SW 1271 (cell line): Measurements from ENCODE around the gene ATF6.
"Not testable (repeated sequence)": the region's sequence is repeated elsewhere in the genome, so short reads cannot be mapped to it uniquely, and the experiment has no call there.

ENCODE experiments used
- DNase-seq, 2 experiments: peaks; one replicate each; lab custom pipeline; 2025; lab: John Stamatoyannopoulos, UW

The ATF6 gene

DNA sequence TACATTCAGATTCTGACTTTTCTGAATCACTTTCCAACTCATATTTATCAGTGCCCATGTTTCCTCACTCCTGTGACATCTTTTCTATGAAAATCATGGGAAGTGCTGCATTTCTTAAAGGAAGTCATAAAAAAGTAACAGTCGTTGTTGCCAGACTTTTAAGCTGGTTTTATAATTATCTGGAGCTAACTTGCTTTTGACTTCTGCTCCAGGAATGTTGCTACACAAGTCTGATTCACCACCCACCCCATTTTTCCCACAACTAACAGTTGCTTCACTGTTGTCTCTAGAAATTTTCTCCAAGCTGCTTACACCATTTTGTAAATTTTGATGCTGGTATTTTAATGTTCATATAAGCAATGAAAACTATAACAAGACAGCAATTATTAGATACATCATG, 32.6 kb upstream of the ATF6 start:
- DNase-seq, result peak in 1 of 2 experiments; percentile 2

DNA sequence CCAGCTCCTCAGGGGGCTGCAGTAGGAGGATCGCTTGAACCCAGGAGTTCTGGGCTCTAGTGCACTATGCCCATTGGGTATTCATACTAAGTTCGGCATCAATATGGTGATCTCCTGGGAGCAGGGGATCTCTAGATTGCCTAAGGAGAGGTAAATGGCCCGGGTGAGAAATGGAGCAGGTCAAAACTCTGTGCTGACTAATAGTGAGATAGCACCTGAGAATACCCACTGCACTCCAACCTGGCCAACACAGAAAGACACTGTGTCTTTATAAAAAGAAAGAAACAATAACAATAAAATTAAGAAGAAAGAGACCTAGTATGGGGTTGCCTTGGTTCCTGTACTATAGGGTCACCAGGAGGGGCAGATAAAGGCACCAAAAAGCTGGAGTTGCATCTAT, 30.3 kb upstream of the ATF6 start:
- no peak for DNase-seq

DNA sequence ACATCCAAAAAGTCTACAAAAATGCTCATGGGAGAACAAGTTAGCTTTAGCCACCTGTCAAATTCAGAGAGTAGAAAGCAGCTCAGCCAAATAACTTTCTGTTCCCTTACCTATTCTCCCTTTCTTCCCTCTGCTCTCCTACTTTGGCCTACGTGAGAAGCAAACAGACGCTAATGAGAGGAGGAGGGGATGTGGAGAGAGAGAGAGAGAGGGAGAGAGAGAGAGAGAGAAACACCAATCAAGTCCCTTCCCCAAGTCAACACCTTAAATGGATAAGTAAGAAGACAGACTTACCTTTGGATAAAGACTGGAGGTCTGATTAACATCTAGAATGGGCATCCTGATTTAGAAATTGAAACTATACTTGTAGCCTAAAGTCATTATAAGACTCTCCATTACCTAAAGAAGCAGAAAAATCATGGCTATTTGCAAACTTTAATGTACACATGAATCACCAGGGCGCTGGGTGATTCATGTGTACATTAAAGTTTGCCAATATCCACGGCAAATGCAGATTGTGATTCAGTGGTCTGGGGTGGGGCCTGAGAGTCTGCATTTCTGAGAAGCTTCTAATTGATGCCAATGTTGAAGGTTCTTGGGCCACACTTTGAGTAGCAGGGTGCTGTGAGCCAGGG, 29.7 kb upstream of the ATF6 start:
- no peak for DNase-seq

DNA sequence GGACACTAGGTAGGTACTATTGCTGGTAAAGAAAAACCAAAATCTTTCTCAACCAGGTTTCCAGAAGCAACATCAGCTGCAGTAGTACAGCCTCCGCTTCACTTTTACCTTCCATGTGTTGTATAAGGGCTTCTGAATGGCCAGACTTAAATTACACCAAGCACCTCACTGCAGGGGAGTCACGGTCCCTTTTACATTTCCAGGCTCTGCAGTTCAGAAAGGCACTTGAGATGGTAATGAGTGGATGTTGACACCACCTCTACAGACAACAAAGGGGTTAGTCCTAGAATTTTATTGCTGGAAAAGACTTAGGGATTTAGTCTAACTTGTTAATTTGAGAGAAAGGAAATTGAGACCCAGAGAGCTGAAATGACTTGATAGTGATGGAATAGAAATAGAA, 28.5 kb upstream of the ATF6 start:
- no peak for DNase-seq

DNA sequence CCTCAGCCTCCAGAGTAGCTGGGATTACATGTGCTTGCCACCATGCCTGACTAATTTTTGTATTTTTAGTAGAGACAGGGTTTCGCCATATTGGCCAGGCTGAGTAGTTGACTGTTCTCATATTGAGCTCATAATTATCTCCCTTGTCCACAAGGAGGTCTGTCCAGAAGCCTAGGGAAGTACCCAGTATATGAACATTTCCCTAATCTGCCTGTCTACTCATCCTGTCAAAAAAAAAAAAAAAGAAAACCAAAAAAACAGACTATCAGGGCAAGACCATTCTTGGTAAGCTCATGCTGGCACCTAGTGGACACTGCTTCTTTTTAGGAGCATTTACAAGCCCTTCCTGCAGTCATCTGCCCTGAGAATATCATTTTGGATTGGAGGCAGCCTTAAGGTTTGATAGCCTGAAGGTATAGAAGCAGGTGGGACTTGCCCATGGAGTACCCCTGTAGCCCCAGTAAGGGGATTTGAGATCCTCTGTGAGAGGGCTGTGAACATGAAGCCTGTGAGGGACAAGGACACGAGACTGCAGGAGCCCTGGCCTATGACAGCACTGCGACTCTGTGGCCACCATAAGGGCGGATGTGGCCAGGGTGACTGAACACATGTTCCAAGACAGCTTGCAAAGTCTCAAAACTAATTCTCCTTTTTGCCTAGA, 27.4 kb upstream of the ATF6 start:
- DNase-seq, result peak; percentile 11 to 51

DNA sequence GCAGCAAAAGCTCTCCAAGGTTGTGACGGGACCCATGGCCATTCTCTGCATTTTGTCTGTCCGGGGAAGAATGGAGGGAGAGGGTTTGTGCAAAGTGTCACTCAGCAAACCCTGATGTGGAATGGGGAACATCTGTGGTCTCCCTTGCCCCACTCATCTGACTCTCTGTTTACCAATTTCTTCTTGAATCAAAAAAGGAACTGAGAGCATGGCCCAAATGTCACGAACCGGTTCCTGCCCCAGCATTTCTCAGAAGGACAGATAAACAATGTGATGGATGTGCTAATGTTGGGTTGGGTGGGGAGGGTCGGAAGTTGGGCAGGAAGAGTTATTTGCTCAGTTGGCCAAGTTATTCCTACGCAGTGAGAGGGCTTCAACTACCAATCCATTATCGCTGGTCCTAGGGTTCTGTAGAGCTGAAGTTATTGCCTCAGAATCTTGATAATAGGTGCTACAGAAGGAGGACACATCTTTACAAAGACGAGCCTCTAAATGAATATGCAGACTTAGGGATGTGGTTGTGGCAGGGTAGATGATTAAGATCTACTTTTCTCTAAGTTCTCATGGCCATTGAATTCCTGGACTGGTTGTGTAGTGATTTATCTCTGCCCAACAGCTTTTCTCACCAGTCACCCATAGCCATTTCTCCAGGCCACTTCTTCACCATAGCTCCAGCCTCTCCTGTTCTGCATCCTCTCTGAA, 26.1 kb upstream of the ATF6 start:
- no peak for DNase-seq

DNA sequence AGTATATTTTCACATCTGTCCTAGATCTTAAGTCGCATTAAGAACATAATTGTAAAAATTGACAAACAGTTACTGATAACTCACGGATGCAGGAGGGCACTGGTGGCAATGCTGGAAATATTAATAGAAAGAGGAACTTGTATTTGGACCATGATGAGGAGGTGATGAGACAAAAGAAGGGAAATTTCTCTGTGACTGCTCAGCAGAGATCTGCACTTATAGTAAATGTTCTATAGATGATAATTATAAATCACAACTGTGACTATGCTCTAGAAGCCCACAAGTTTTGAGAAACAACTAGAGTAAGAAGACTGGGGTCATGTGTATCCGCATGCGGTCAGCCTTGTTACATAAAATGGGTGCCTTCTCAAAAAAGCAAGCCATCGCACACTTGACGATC, 25.2 kb upstream of the ATF6 start:
- DNase-seq, result no peak

DNA sequence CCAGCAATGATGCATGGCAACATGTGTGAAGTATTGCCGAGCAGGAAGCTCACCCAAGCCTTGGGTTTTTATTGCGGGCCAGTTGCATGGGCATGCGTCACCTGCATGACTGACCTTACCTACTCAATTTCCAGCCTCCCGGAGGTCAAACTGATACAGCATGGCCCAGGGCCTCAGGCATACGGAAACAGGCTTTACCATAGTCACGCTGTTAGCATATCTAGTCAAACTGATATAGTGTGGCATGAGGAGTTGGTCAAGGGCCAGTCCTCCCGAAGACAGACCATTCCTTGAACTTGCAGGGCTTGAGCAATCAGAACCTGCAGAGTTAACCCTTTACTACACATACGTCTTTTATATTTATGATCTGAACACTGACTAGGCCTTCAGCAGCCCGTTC, 22.9 kb upstream of the ATF6 start:
- no peak for DNase-seq

DNA sequence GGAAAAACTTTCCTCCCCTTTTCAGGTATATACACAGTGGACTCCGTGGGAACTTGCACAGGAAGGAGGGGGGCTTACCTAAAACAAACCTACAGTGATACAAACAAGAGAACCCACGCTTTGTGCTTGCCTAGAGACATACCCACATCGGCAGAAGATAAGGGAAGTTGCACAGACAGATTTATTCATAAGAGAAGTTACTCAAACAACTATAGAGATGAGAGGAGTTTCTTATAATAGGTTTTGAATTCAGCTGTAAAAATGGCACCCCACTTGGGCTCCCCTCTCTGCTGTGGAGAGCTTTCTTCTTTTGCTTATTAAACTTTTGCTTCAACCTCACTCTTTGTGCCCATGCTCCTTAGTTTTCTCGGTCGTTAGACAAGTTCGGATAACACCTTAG, 18.3 kb upstream of the ATF6 start:
- no peak for DNase-seq

DNA sequence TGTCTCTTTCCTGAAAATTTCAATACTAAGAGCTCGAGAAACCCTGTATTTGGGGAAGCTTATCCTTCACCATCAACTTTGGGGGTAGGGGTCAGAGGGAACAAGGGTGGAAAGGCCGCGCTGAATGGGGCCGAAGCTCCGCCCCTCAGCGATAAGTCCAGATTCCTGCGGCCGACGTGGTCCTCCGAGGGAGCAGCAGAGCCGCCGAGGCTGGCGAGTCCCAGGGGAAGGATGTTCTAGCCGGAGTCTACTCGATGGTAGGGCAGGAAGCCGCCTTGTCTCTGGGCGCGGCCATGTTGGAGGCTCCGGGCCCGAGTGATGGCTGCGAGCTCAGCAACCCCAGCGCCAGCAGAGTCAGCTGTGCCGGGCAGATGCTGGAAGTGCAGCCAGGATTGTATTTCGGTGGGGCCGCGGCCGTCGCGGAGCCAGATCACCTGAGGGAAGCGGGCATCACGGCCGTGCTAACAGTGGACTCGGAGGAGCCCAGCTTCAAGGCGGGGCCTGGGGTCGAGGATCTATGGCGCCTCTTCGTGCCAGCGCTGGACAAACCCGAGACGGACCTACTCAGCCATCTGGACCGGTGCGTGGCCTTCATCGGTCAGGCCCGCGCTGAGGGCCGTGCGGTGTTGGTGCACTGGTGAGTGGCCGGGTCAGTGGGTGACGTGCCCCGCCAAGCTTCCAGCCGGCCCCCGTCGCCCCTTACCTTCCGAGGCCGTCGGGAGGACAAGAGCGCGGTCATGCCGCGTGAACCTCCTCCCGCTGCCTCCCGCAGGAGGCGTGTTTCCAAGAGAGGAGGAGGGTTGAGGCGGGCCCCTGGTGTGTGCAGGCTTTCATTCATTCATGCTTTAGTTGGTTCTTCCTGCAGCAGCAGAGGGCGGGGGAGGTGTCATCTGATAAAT, 16.4 kb upstream of the ATF6 start, which contains the start of gene DUSP12:
Gene DUSP12, plus strand, starts transcription at position 278 of the 899 bp plus-strand sequence. Its CDS starts 16 bp downstream, at position 294.
- peak; percentile 82 to 84 for DNase-seq

DNA sequence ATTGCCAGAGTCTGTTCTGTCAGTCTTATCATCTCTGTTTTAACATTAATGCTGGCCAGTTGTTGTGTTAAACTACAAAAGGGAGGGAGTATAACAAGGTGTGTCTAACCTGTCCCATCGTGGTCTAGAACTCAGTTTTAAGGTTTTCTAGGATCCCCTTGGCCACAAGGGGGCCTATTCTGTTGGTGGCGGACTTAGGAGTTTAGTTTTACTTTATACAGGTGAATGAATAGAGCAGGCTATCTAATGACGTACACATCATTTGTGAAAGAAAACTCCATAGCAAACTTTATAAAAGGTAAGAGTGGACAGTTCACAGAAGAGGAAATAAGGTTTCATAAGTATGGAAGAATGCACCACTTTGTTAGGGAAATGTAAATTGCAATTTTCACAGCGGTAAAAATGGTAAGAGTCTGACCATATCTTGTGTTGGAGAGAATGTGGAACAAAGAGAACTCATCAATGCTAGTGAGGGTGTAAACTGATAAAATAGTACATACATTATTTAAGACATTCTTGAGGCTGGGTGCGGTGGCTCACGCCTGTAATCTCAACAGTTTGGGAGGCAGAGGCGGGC, 2.5 kb upstream of the ATF6 start:
- DNase-seq, result peak in 1 of 2 experiments; percentile 29

DNA sequence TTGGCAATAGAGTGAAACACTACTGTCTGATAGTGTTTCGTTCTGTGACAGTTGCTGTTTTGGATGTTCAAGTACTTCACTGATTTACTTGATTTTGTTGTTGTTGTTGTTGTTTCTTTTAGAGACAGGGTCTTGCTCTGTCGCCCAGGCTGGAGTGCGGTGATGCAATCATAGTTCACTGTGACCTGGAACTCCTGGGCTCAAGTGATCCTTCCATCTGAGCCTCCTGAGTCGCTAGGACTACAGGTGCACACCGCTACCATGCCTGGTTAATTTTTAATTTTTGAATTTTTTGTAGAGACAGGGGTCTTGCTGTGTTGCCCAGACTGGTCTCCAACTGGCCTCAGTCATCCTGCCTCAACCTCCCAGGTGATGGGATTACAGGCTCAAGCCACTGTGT, 2.3 kb downstream of the ATF6 start:
- DNase-seq, result no peak

DNA sequence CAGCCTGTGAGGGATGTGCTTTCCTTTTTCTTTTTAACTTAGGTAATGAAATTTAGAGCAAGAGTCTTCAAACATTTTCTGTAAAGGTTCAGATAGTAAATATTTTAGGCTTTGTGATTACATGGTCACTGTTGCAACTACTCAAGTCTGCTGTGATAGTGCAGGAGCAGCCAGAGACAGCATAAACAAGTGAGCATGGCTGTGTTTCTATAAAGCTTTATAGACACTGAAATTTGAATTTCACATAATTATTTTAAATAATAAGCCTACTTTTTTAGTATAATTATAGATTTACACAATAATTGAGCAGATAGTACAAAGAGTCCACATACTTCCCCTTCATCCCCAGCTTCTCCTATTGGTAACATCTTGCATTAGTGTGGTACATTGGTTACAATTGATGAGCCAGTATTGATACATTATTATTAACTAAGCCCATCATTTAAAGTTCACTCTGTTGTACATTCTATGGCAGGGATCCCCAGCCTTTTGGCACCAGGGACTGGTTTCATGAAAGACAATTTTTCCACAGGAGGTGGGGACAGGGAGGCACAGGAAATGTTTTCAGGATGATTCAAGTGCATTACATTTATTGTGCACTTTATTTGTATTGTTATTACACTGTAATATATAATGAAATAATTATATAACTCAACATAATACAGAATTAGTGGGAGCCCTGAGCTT, 3.0 kb downstream of the ATF6 start:
- DNase-seq, result no peak

DNA sequence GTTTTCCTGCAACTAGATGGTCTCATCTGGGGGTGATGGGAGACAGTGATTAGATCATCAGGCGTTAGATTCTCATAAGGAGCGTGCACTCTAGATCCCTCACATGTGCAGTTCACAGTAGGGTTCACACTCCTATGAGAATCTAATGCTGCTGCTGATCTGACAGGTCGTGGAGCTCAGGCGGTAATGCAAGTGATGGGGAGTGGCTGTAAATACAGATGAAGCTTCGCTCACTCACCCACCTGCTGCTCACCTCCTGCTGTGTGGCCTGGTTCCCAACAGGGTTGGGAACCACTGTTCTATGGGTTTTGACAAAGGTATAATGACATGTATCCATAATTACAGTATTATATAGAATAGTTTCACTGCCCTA, 3.5 kb downstream of the ATF6 start:
- not testable (repeated sequence) for DNase-seq

DNA sequence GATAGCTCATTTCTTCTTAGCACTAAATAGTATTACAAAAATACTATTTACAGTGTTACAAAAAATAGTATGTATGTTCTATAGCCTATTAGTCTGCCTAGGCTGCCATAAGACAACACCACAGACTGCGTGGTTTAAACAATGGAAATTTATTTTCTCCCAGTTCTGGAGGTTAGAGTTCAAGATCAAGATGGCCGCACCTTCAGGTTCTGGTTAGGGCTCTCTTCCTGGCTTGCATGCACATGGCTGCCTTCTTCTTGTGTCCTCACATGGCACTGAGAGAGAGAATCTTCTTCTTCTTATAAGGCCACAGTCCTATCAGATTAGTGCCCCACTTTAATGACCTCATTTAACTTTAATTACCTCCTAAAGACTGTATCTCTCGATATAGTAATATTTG, 4.1 kb downstream of the ATF6 start:
- DNase-seq, result no peak

DNA sequence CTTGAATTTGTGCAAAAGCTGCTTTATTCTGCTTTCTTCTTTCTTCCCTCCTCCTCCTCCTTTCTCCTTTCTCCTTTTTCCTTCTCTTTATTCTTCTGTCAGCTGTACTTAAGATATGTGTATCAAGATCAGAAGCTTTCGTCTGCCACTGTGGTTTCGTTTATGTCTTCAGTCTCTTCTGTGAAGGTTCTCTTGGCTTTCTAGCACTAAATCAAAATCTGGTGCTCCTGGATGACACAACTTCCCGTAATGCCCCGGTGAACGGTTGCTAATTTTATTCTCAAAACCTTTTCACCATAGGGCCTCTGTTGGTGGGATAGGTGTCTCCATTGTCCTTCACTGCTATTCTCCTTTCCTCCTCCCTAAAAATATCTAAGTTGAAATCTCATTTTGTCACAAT, 5.0 kb downstream of the ATF6 start:
- no peak for DNase-seq

DNA sequence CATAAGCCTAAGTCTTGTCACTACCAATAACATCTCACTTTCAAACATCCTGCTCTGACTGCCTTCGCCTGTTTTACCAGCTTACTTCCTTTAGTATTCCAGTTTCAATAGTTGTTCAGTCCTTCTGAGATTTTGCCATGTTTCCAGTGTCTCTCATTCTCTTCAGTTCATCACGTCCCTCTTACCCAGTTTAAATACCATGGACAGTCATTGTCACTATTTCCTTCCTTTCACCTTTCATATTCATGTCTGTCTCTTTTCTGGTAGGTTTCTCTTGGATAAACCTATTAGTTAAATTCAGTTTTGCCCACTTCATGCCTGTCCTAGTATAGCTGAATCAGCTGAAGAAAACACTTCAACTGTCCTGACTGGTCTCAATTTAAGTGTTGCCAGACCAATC, 5.9 kb downstream of the ATF6 start:
- DNase-seq, result no peak

DNA sequence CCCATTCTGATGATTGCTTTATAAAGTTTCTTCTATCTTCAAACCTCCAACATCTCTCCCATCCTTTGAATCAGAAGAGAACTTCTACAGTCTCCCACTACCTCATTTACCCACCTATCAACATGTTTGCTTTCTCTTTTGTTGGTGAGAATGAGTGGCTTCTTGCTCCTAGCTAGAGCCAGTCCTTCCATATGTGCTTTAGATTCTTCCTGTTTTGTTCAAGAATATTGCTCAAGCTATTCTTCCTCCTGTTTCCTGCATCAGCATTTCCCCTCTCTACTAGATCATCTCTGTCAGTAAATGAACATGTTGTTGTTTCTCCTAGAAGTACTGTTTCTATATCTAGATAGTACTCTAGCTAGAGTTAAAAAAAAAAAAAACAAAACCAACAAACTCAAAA, 6.3 kb downstream of the ATF6 start:
- DNase-seq, result no peak

DNA sequence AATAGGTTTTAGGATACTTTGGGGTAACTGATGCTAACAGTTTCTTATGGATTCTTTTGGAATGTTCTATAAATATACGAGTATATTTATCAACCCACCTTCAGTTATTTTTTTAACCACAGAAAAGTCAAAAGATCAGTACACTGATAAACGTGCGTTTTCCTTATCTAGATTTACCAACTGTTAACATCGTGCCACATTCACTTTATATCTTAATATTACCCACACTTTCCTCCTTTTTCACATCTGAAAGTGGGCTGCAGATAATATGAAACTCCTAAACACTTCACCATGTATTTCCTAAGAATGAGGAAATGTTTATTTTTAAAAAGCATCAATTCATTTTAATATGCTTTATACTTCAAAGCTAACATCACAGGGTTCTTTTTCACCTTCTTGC, 7.7 kb downstream of the ATF6 start:
- no peak for DNase-seq

DNA sequence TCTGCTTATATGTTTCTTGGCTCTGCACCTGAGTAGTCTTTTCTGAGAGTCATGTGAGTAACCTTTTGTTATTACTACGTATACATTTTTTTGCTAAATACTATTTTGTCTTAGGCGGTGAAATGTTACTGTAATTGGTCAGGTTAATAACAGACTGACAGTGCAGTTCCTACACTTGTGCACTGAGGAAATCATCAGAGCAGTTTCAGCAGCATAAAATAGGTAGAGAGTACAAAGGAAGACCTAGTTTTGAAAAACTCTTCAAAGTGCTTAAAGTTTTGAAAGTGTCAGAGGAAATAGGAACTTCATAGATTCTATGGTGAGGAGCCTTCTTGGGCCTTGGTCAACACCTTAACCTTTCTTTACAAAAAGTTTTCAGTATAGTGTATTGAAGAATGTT, 11.1 kb downstream of the ATF6 start:
- DNase-seq, result no peak

DNA sequence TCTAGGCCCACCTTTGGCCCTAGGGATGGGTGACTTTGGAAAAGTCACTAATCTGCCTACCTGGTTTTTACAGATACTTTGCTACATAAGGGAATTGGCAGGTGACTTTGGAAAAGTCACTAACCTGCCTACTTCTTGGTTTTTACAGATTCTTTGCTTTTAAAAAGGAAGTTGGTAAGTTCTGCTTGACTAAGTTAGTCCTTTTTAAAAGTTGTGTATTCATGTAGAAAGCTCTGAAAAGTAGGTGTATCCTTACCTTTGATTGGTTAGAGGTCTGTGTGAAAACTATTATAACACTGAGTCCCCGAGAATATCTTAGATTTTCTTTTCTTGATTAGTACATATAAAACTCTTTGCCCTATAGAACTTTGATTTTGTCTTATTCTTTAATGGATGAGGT, 12.4 kb downstream of the ATF6 start:
- no peak for DNase-seq
